ENCODE data around the gene PDE6B.

Gene PDE6B

GRCh38 chr4:680091-680490 lies 54.7 kb downstream of the PDE6B start:
- H3K27ac ChIP-seq (ENCODE audit: low read length), result no peak overlapping the region

GRCh38 chr4:680551-680927 lies 55.2 kb downstream of the PDE6B start:
- Histone ChIP-seq H3K27me3 (ENCODE audit: low read depth, low read length) (no peaks in the 10 kb centered on the region), H3K9me3 (ENCODE audit: control insufficient read depth in 1 of 2, low read length in 2 of 2) (no peaks in the 10 kb centered on the region), H3K27ac (ENCODE audit: low read length) (no peak overlapping the region), H3K36me3 (ENCODE audit: control insufficient read depth in 1 of 2, insufficient read depth in 2 of 2, low read length in 2 of 2) (no peaks in the 10 kb centered on the region), H3K4me1 (ENCODE audit: control insufficient read depth in 1 of 2, insufficient read depth in 2 of 2, low read length in 2 of 2) (peaks cover 0 to 24% of the 10 kb centered on the region in 2 donors), H3K4me3 (ENCODE audit: low read depth in 1 of 2, low read length in 2 of 2) (peak overlapping the region in 1 of 2 donors; percentile 62)

More at GRCh38 chr4:680091-680490, 54.7 kb downstream of the PDE6B start:
- H3K27me3 ChIP-seq (ENCODE audit: low read depth, low read length), result no peaks in the 10 kb centered on the region
- no peaks in the 10 kb centered on the region for H3K9me3 ChIP-seq (ENCODE audit: control insufficient read depth in 1 of 2, low read length in 2 of 2)
- H3K4me1 ChIP-seq (ENCODE audit: control insufficient read depth in 1 of 2, insufficient read depth in 2 of 2, low read length in 2 of 2), result peaks cover 4 to 28% of the 10 kb centered on the region in 2 donors
- peak overlapping the region in 1 of 2 donors; percentile 62 for H3K4me3 ChIP-seq (ENCODE audit: low read depth in 1 of 2, low read length in 2 of 2)
- H3K36me3 ChIP-seq (ENCODE audit: control insufficient read depth in 1 of 2, insufficient read depth in 2 of 2, low read length in 2 of 2), result no peaks in the 10 kb centered on the region

- Histone ChIP-seq H3K4me3 (ENCODE audit: low read depth in 1 of 2, low read length in 2 of 2) (peak overlapping the region in 1 of 2 donors; percentile 62), H3K9me3 (ENCODE audit: control insufficient read depth in 1 of 2, low read length in 2 of 2) (no peaks in the 10 kb centered on the region), H3K27ac (ENCODE audit: low read length) (no peak overlapping the region), H3K36me3 (ENCODE audit: control insufficient read depth in 1 of 2, insufficient read depth in 2 of 2, low read length in 2 of 2) (no peaks in the 10 kb centered on the region), H3K27me3 (ENCODE audit: low read depth, low read length) (no peaks in the 10 kb centered on the region), H3K4me1 (ENCODE audit: control insufficient read depth in 1 of 2, insufficient read depth in 2 of 2, low read length in 2 of 2) (peaks cover 0 to 20% of the 10 kb centered on the region in 2 donors)
Observed at GRCh38 chr4:680928-681645, 55.7 kb downstream of the PDE6B start.

GRCh38 chr4:681736-682451 lies 56.5 kb downstream of the PDE6B start:
- Histone ChIP-seq H3K4me1 (ENCODE audit: control insufficient read depth in 1 of 2, insufficient read depth in 2 of 2, low read length in 2 of 2) (peaks cover 0 to 22% of the 10 kb centered on the region in 2 donors), H3K36me3 (ENCODE audit: control insufficient read depth in 1 of 2, insufficient read depth in 2 of 2, low read length in 2 of 2) (no peaks in the 10 kb centered on the region), H3K27ac (ENCODE audit: low read length) (no peak overlapping the region), H3K4me3 (ENCODE audit: low read depth in 1 of 2, low read length in 2 of 2) (no peak overlapping the region), H3K9me3 (ENCODE audit: control insufficient read depth in 1 of 2, low read length in 2 of 2) (no peaks in the 10 kb centered on the region), H3K27me3 (ENCODE audit: low read depth, low read length) (no peaks in the 10 kb centered on the region)

- Histone ChIP-seq H3K4me1 (ENCODE audit: control insufficient read depth in 1 of 2, insufficient read depth in 2 of 2, low read length in 2 of 2) (peaks cover 0 to 29% of the 10 kb centered on the region in 2 donors), H3K36me3 (ENCODE audit: control insufficient read depth in 1 of 2, insufficient read depth in 2 of 2, low read length in 2 of 2) (no peaks in the 10 kb centered on the region), H3K9me3 (ENCODE audit: control insufficient read depth in 1 of 2, low read length in 2 of 2) (no peaks in the 10 kb centered on the region), H3K4me3 (ENCODE audit: low read depth in 1 of 2, low read length in 2 of 2) (no peak overlapping the region), H3K27ac (ENCODE audit: low read length) (no peak overlapping the region), H3K27me3 (ENCODE audit: low read depth, low read length) (no peaks in the 10 kb centered on the region)
Observed at GRCh38 chr4:682490-683172, 57.3 kb downstream of the PDE6B start.

GRCh38 chr4:683247-683897 lies 58.0 kb downstream of the PDE6B start:
- H3K9me3 ChIP-seq (ENCODE audit: control insufficient read depth in 1 of 2, low read length in 2 of 2), result no peaks in the 10 kb centered on the region
- H3K36me3 ChIP-seq (ENCODE audit: control insufficient read depth in 1 of 2, insufficient read depth in 2 of 2, low read length in 2 of 2), result no peaks in the 10 kb centered on the region
- no peak overlapping the region for H3K27ac ChIP-seq (ENCODE audit: low read length)
- H3K4me1 ChIP-seq (ENCODE audit: control insufficient read depth in 1 of 2, insufficient read depth in 2 of 2, low read length in 2 of 2), result peaks cover 0 to 36% of the 10 kb centered on the region in 2 donors
- H3K4me3 ChIP-seq (ENCODE audit: low read depth in 1 of 2, low read length in 2 of 2), result no peak overlapping the region
- H3K27me3 ChIP-seq (ENCODE audit: low read depth, low read length), result no peaks in the 10 kb centered on the region

- Histone ChIP-seq H3K4me1 (ENCODE audit: control insufficient read depth in 1 of 2, insufficient read depth in 2 of 2, low read length in 2 of 2) (peaks cover 0 to 40% of the 10 kb centered on the region in 2 donors), H3K27ac (ENCODE audit: low read length) (no peak overlapping the region), H3K9me3 (ENCODE audit: control insufficient read depth in 1 of 2, low read length in 2 of 2) (no peaks in the 10 kb centered on the region), H3K36me3 (ENCODE audit: control insufficient read depth in 1 of 2, insufficient read depth in 2 of 2, low read length in 2 of 2) (no peaks in the 10 kb centered on the region), H3K4me3 (ENCODE audit: low read depth in 1 of 2, low read length in 2 of 2) (no peak overlapping the region), H3K27me3 (ENCODE audit: low read depth, low read length) (no peaks in the 10 kb centered on the region)
Observed at GRCh38 chr4:683982-684622, 58.7 kb downstream of the PDE6B start.

GRCh38 chr4:684623-685327 lies 59.4 kb downstream of the PDE6B start:
- Histone ChIP-seq H3K36me3 (ENCODE audit: control insufficient read depth in 1 of 2, insufficient read depth in 2 of 2, low read length in 2 of 2) (no peaks in the 10 kb centered on the region), H3K4me1 (ENCODE audit: control insufficient read depth in 1 of 2, insufficient read depth in 2 of 2, low read length in 2 of 2) (peaks cover 4 to 45% of the 10 kb centered on the region in 2 donors), H3K27ac (ENCODE audit: low read length) (no peak overlapping the region)

GRCh38 chr4:685679-686412 lies 60.5 kb downstream of the PDE6B start:
- peaks cover 8 to 41% of the 10 kb centered on the region in 2 donors for H3K4me1 ChIP-seq (ENCODE audit: control insufficient read depth in 1 of 2, insufficient read depth in 2 of 2, low read length in 2 of 2)
- no peak overlapping the region for H3K4me3 ChIP-seq (ENCODE audit: low read depth in 1 of 2, low read length in 2 of 2)
- no peaks in the 10 kb centered on the region for H3K9me3 ChIP-seq (ENCODE audit: control insufficient read depth in 1 of 2, low read length in 2 of 2)
- no peaks in the 10 kb centered on the region for H3K36me3 ChIP-seq (ENCODE audit: control insufficient read depth in 1 of 2, insufficient read depth in 2 of 2, low read length in 2 of 2)
- H3K27me3 ChIP-seq (ENCODE audit: low read depth, low read length), result no peaks in the 10 kb centered on the region
- H3K27ac ChIP-seq (ENCODE audit: low read length), result no peak overlapping the region

More at GRCh38 chr4:684623-685327, 59.4 kb downstream of the PDE6B start:
- Histone ChIP-seq H3K27me3 (ENCODE audit: low read depth, low read length) (no peaks in the 10 kb centered on the region), H3K9me3 (ENCODE audit: control insufficient read depth in 1 of 2, low read length in 2 of 2) (no peaks in the 10 kb centered on the region), H3K4me3 (ENCODE audit: low read depth in 1 of 2, low read length in 2 of 2) (no peak overlapping the region)
